ENCODE measurements around the gene ZNF821. TPM values are rescaled to one million over a fixed set of nuclear protein-coding genes. Genes with fewer than 3 reads are reported as not detected.
A peak's percentile ranks its signal among the peaks of the same experiment; 100 is the strongest.
"Not testable (repeated sequence)": the region's sequence is repeated elsewhere in the genome, so short reads cannot be mapped to it uniquely, and the experiment has no call there.

The ZNF821 gene
- total and polyA plus RNA-seq, 4 experiments from 2014 or later, result 8.0 to 10.4 (median 9.7) TPM

DNA sequence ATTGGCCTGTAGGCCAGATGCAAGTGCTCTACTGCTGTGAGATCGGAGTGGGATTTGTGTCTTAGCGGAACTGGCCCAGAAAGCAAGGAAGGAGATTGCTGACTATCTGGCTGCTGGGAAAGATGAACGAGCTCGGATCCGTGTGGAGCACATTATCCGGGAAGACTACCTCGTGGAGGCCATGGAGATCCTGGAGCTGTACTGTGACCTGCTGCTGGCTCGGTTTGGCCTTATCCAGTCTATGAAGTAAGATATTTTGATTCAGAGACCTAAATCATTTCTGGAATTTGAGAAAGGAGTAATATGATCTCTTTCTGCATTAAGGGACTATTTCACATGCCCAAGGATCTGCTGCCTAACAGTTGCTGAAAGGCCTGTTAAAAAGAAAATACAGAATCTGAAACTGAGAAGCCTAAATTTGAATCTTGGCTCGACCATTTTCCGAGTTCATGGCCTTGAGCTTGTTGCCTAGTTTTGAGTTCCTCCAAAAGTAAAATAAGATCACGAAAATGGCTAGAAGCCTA is 32.5 kb upstream of the ZNF821 start:
- Histone ChIP-seq H3K27me3 (ENCODE audit: insufficient read depth, low read length) (no peaks in the 10 kb centered on the region), H3K4me1 (ENCODE audit: insufficient read depth, low read length) (peaks cover 27% of the 10 kb centered on the region), H3K9me3 (ENCODE audit: control insufficient read depth in 1 of 2, low read length in 2 of 2) (no peaks in the 10 kb centered on the region), H3K4me3 (ENCODE audit: low read length in 2 of 2) (no peak overlapping the region), H3K27ac (ENCODE audit: low read depth, low read length) (no peak overlapping the region), H3K36me3 (ENCODE audit: insufficient read depth, low read length) (peaks cover 56% of the 10 kb centered on the region)
- DNase-seq, result no peak
- intact Hi-C loops (cut with micrococcal nuclease), result no loop called here
- H3K27ac Mint-ChIP-seq, result peak overlapping the region in 4 of 7 donors; percentile 32 to 82 (median 78)
- H3K4me3 Mint-ChIP-seq, result peak overlapping the region in 1 of 8 donors; percentile 25
- H3K9me3 Mint-ChIP-seq, result peaks cover 0 to 3% (median 0%) of the 10 kb centered on the region in 8 donors
- POLR2A ChIA-PET (ENCODE audit: partially characterized antibody), result interaction anchor here (0.8 to 1.6 kb wide), 5 partner anchors 13 to 34 kb away, joined by 3 to 5 read pairs (median 3); partner anchors contain the start of genes IST1 and ZNF821
- no peaks in the 10 kb centered on the region for H3K27me3 Mint-ChIP-seq
- H3K4me1 Mint-ChIP-seq, result peaks cover 35 to 65% (median 47%) of the 10 kb centered on the region in 4 donors
- peaks cover 60 to 79% of the 10 kb centered on the region in 2 donors for H3K36me3 Mint-ChIP-seq
- CTCF ChIA-PET (ENCODE audit: partially characterized antibody), result interaction anchor here (0.6 to 1.7 kb wide), 3 partner anchors 9 to 34 kb away, joined by 3 to 5 read pairs (median 3); no protein-coding TSS in a partner anchor

DNA sequence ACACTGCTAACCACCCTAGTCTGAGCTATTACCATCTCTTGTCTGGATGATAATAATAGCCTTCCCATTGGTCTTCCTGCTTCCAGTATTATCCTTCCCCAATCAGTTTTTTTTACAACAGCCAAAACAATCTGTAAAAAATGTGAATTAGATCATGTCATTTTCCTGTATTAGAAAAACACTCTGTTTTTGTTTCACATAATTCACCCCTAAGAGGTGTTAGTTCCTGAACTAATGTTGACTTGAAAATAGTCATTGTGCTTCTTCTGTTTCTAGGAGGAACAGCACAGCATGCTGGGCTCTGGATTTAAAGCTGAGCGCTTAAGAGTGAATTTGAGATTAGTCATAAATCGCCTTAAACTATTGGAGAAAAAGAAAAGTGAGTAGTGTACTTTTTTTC is 31.4 kb upstream of the ZNF821 start:
- Mint-ChIP-seq H3K4me3 (peak overlapping the region in 1 of 8 donors; percentile 54), H3K27ac (peak overlapping the region in 5 of 7 donors; percentile 25 to 74 (median 67)), H3K27me3 (no peaks in the 10 kb centered on the region), H3K36me3 (peaks cover 49 to 71% of the 10 kb centered on the region in 2 donors), H3K4me1 (peaks cover 38 to 71% (median 53%) of the 10 kb centered on the region in 4 donors), H3K9me3 (peaks cover 0 to 3% (median 0%) of the 10 kb centered on the region in 8 donors)
- intact Hi-C loops (cut with micrococcal nuclease), result loop anchor here (2.0 kb wide), 1 partner anchor 21 kb away; the partner anchor contains the start of gene IST1
- Histone ChIP-seq H3K4me3 (ENCODE audit: low read length in 2 of 2) (no peak overlapping the region), H3K36me3 (ENCODE audit: insufficient read depth, low read length) (peaks cover 45% of the 10 kb centered on the region), H3K4me1 (ENCODE audit: insufficient read depth, low read length) (peaks cover 34% of the 10 kb centered on the region), H3K27me3 (ENCODE audit: insufficient read depth, low read length) (no peaks in the 10 kb centered on the region), H3K9me3 (ENCODE audit: control insufficient read depth in 1 of 2, low read length in 2 of 2) (no peaks in the 10 kb centered on the region), H3K27ac (ENCODE audit: low read depth, low read length) (no peak overlapping the region)
- no peak for DNase-seq
- CTCF ChIA-PET (ENCODE audit: partially characterized antibody), result no interaction called here
- POLR2A ChIA-PET (ENCODE audit: partially characterized antibody), result no interaction called here

DNA sequence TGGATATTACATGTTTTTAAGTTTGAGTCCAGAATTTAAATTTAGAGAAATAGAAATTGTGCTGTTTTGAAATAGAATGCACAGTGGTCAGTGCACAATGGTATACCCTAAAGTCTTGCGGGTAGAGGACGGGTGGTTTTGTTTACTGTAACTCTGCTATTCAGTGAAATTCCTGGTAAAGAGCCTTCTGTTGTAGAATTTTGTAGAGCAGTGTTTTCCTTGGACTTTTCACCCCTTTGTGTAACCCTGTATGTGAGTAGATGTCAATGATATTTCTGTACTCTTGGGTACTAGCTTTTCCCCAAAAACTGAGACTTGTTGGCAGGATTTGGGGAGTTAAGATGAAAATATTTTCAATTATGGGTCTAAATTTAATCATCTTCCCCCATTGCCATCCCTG is 30.8 kb upstream of the ZNF821 start:
- DNase-seq, result no peak
- Mint-ChIP-seq H3K27ac (peak overlapping the region in 4 of 7 donors; percentile 9 to 74 (median 58)), H3K27me3 (no peaks in the 10 kb centered on the region), H3K4me3 (peak overlapping the region in 2 of 8 donors; percentile 15 to 23), H3K4me1 (peaks cover 42 to 76% (median 58%) of the 10 kb centered on the region in 4 donors), H3K36me3 (peaks cover 44 to 70% of the 10 kb centered on the region in 2 donors), H3K9me3 (peaks cover 0 to 3% (median 0%) of the 10 kb centered on the region in 8 donors)
- Histone ChIP-seq H3K36me3 (ENCODE audit: insufficient read depth, low read length) (peaks cover 40% of the 10 kb centered on the region), H3K4me1 (ENCODE audit: insufficient read depth, low read length) (peaks cover 39% of the 10 kb centered on the region), H3K27me3 (ENCODE audit: insufficient read depth, low read length) (no peaks in the 10 kb centered on the region), H3K27ac (ENCODE audit: low read depth, low read length) (no peak overlapping the region), H3K9me3 (ENCODE audit: control insufficient read depth in 1 of 2, low read length in 2 of 2) (no peaks in the 10 kb centered on the region), H3K4me3 (ENCODE audit: low read length in 2 of 2) (no peak overlapping the region)
- CTCF ChIA-PET (ENCODE audit: partially characterized antibody), result no interaction called here
- POLR2A ChIA-PET (ENCODE audit: partially characterized antibody), result no interaction called here
- intact Hi-C loops (cut with micrococcal nuclease), result loop anchor here (2.0 kb wide), 1 partner anchor 20 kb away; the partner anchor contains the start of gene IST1

DNA sequence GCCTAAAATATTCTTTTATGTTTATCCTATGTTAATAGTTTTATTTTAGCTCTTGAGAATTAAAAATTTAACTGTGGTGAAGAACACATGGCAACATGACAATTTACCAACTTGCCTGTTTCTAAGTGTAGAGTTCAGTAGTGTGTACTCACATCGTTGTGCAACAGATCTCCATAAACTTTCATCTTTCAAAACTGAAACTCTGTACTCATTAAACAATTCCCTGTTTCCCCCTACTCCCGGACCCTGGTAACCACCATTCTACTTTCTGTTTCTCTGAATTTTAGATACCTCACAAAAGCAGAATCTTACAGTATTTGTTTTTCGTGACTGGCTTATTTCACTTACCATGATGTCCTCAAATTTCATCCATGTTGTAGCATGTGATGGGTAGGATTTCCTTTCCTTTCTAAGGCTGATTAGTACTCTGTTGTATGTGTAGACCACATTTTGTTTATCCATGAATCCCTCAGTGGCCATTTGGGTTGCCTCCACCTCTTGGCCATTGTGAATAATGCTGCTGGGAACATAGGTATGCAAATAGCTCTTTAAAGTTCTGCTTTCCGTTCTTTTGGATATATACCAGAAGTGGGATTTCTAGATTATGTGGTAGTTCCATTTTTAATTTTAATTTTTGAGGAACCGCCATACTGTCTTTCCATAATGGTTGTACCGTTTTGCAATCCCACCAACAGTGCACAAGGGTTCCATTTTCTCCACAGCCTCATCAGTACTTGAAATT is 28.7 kb upstream of the ZNF821 start:
- Histone ChIP-seq H3K36me3 (ENCODE audit: insufficient read depth, low read length) (peaks cover 26% of the 10 kb centered on the region), H3K4me1 (ENCODE audit: insufficient read depth, low read length) (peaks cover 60% of the 10 kb centered on the region), H3K27ac (ENCODE audit: low read depth, low read length) (no peak overlapping the region), H3K4me3 (ENCODE audit: low read length in 2 of 2) (no peak overlapping the region), H3K9me3 (ENCODE audit: control insufficient read depth in 1 of 2, low read length in 2 of 2) (no peaks in the 10 kb centered on the region), H3K27me3 (ENCODE audit: insufficient read depth, low read length) (no peaks in the 10 kb centered on the region)
- peak overlapping the region in 3 of 8 donors; percentile 16 to 62 (median 52) for H3K4me3 Mint-ChIP-seq
- no peaks in the 10 kb centered on the region for H3K27me3 Mint-ChIP-seq
- H3K4me1 Mint-ChIP-seq, result peaks cover 47 to 91% (median 72%) of the 10 kb centered on the region in 4 donors
- ChIA-PET POLR2A (ENCODE audit: partially characterized antibody) (interaction anchor here (1.3 kb wide), 1 partner anchor 30 kb away, joined by 3 read pairs; no protein-coding TSS in a partner anchor), CTCF (ENCODE audit: partially characterized antibody) (interaction anchor here (1.0 to 1.4 kb wide), 3 partner anchors 18 to 32 kb away, joined by 3 read pairs; no protein-coding TSS in a partner anchor)
- peaks cover 28 to 67% of the 10 kb centered on the region in 2 donors for H3K36me3 Mint-ChIP-seq
- intact Hi-C loops (cut with micrococcal nuclease), result no loop called here
- DNase-seq, result no peak
- no peaks in the 10 kb centered on the region for H3K9me3 Mint-ChIP-seq
- peak overlapping the region in 6 of 7 donors; percentile 16 to 81 (median 63) for H3K27ac Mint-ChIP-seq

DNA sequence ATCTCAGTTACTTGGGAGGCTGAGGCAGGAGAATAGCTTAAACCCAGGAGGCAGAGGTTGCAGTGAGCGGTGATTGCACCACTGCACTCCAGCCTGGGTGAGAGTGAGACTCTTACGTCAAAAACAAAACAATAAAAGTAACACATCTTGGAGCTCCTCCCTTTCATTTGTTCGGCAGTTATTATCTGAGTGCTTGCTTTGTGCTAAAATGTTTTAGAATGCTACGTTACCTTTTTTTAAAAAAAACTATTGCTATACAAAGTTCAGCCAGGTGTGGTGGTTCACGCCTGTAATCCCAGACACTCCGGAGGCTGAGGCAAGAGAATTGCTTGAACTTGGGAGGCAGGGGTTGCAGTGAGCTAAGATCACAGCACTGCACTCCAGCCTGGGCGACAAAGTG is 27.1 kb upstream of the ZNF821 start:
- no peaks in the 10 kb centered on the region for H3K27me3 ChIP-seq (ENCODE audit: insufficient read depth, low read length)
- intact Hi-C loops (cut with micrococcal nuclease), result no loop called here
- POLR2A ChIA-PET (ENCODE audit: partially characterized antibody), result interaction anchor here (0.7 kb wide), 1 partner anchor 23 kb away, joined by 3 read pairs; no protein-coding TSS in a partner anchor
- CTCF ChIA-PET (ENCODE audit: partially characterized antibody), result interaction anchor here (0.6 to 1.6 kb wide), 3 partner anchors 17 to 143 kb away, joined by 3 to 6 read pairs (median 3); no protein-coding TSS in a partner anchor
- no peak overlapping the region for H3K27ac ChIP-seq (ENCODE audit: low read depth, low read length)
- no peak overlapping the region for H3K4me3 ChIP-seq (ENCODE audit: low read length in 2 of 2)
- H3K36me3 ChIP-seq (ENCODE audit: insufficient read depth, low read length), result peaks cover 11% of the 10 kb centered on the region
- H3K4me1 ChIP-seq (ENCODE audit: insufficient read depth, low read length), result peaks cover 71% of the 10 kb centered on the region
- Mint-ChIP-seq H3K4me1 (peaks cover 44 to 94% (median 70%) of the 10 kb centered on the region in 4 donors), H3K4me3 (peak overlapping the region in 1 of 8 donors; percentile 22), H3K27me3 (no peaks in the 10 kb centered on the region), H3K9me3 (no peaks in the 10 kb centered on the region), H3K27ac (peak overlapping the region in 1 of 7 donors; percentile 38), H3K36me3 (peaks cover 15 to 56% of the 10 kb centered on the region in 2 donors)
- DNase-seq, result no peak
- no peaks in the 10 kb centered on the region for H3K9me3 ChIP-seq (ENCODE audit: control insufficient read depth in 1 of 2, low read length in 2 of 2)

DNA sequence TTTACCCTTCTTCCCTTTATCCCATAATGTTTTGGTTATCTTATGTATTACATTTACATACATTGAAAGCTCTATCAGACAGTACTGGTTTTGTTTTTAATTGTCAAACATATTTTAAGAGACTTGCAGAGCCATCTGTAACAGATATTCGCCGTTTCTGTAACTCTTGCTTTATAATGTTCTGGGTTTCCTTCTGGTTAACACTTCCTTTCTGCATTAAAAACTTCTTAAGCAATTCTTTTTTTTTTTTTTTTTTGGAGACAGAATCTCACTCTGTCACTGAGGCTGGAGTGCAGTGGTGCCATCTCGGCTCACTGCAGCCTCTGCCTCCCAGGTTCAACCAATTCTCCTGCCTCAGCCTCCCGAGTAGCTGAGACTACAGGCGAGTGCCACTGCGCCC is 21.8 kb upstream of the ZNF821 start:
- H3K27ac ChIP-seq (ENCODE audit: low read depth, low read length); H3K9me3 Mint-ChIP-seq; intact Hi-C loops (cut with micrococcal nuclease); H3K27me3 ChIP-seq (ENCODE audit: insufficient read depth, low read length); H3K27me3 Mint-ChIP-seq; H3K36me3 ChIP-seq (ENCODE audit: insufficient read depth, low read length); DNase-seq; H3K4me3 ChIP-seq (ENCODE audit: low read length in 2 of 2); H3K9me3 ChIP-seq (ENCODE audit: control insufficient read depth in 1 of 2, low read length in 2 of 2): not testable (repeated sequence)
- H3K36me3 Mint-ChIP-seq, result peaks cover 6 to 35% of the 10 kb centered on the region in 2 donors
- H3K4me1 ChIP-seq (ENCODE audit: insufficient read depth, low read length), result peaks cover 95% of the 10 kb centered on the region
- ChIA-PET CTCF (ENCODE audit: partially characterized antibody) (interaction anchor here (7.7 kb wide), 1 partner anchor 24 kb away, joined by 48 read pairs; the partner anchor contains the start of gene ZNF821), POLR2A (ENCODE audit: partially characterized antibody) (interaction anchor here (0.9 to 2.0 kb wide), 2 partner anchors 10 to 113 kb away, joined by 3 to 6 read pairs; partner anchors contain the start of gene IST1)
- H3K27ac Mint-ChIP-seq, result peak overlapping the region in 6 of 7 donors; percentile 12 to 76 (median 46)
- H3K4me1 Mint-ChIP-seq, result peaks cover 49 to 97% (median 72%) of the 10 kb centered on the region in 4 donors
- H3K4me3 Mint-ChIP-seq, result peak overlapping the region in 7 of 8 donors; percentile 11 to 81 (median 67)

Data from CD4-positive, alpha-beta memory T cell (primary cell).